ENCODE data around the gene KLK10.

KLK10 gene, protein sequence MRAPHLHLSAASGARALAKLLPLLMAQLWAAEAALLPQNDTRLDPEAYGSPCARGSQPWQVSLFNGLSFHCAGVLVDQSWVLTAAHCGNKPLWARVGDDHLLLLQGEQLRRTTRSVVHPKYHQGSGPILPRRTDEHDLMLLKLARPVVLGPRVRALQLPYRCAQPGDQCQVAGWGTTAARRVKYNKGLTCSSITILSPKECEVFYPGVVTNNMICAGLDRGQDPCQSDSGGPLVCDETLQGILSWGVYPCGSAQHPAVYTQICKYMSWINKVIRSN

DNA sequence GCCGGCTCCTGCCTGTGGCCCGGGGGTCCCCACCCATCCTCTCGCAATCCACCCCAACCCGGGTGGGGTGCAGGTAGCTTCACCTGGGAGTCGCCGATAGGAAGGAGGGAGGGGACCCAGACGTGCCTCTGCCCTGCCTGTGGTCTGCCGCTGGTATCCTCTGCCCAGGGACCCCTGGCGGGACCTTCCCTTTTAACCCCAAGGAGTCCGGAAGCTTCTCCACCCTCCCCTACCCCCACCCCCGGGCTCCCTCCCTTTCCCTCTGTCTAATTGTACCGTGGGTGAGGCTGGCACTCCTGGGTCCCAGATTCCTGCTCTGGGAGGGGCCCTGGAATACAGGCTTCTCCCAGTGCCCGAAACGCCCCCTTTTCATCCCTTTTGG, at the start of gene KLK10:
TSS of gene KLK10 (minus strand) at position 166 of the 382 bp plus-strand sequence. CDS start 579 bp downstream, outside the sequence.
- DNase-seq, result no peak
- in situ Hi-C loops (cut with MboI; ENCODE audit: low pct_unique_long_range_greater_than_20kb, low sequenced_read_pairs), result no loop called here

DNA sequence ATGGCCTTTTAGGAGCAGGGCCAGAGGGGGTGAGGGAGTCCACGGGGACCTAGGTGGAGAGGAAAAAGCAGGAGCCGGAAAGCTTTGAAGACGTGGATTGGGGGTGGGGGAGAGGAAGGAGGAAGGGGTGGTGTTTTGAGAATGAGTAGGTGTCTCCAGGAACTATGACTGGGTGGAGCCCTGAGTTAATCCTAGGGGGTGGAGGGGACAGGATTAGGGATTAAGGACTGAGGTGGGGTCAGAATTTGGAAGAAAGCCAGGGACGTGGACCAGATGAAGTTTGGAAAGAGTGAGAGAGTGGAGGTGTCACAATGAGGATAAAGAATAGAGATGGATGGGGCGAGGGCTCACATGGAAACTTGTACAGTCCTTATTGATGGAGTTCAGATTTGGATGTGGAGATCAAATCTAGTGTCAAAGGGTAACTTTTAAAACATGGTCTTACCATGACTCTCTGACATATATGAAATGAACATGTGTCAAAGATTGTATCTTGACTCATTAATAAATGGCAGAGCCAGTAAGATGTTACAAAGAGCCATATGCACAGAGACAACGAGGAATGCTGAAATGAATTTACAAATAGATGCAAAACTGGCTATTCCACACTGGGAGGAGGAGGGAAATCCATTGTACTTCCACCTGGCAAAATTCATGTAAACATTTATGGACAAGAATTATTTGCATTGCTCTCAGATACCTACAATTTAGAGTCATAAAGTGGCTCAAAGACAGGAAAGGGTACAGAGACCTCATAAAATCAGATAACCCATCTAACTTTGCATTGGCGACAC, 47.1 kb upstream of the KLK10 start:
- no peak for DNase-seq
- in situ Hi-C loops (cut with MboI; ENCODE audit: low pct_unique_long_range_greater_than_20kb, low sequenced_read_pairs), result no loop called here

DNA sequence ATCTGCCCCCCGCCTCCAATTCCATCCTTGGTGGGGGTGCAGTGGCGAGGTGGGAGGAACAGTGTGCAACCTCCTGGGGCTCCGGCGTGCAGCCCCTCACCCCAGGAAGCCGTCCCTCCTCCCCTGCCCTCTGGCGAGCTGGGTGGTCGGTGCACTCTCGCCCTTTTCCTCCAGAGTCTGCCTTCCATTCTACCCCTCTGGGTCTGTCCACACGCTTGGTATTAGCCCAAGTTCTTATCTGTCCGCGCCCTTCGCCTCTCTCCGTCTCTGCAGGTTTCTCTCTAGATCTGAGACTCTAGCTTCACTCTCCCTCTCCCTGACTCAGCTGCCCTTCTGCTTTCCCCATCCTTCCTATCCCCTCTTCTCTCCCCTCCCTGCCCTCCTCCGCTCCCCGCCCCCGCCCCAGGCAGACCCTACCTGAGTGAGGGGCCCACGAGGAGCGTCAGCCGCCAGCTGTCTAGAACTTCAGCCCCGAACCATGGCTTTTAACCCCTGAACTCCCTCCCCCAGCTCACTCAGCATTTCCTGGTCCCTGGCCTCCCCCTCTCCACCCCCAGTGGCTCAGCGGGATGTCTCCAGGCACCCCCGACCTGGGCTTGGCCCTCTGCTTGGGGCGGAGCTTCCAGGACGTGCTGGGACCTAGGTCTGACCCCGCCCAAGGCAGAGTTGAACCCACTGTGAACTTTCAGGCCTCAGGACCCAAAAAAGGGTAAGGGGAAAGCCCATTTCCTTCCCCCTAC, 45.9 kb upstream of the KLK10 start:
- DNase-seq, result no peak
- in situ Hi-C loops (cut with MboI; ENCODE audit: low pct_unique_long_range_greater_than_20kb, low sequenced_read_pairs), result no loop called here

DNA sequence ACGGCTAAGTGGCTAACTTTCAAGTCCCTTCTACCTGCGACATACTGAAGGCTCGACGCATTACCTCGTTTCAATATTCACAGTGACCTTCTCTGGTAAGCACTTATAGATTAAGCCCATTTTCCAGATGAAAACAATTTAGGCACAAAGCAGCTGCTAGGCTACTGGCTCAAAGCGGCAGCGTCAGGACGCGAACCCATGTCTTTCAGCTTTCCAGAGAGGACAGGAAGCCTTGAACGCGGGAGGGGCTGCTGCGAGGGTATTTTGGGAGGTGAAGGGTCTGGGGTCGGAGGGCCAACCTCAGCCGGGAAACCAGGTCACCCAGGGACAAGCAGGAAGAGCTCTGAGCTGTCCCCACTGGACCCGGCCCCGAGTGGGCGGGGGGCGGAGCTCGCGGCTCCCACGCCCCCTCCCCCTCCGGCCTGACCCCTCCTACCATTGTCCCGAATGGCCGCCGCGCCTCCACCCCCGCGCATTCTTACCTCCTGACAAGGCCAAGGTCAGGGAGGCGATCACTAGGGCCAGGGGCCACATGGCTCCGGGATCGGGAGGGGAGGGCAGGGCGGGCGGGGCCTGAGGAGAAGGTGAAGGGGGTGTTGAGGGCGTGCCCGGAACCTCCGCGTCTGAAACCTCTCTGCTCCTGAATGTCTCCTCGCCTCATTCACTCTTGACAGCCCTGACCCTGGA, 45.2 kb upstream of the KLK10 start, which contains the start of gene KLK13:
TSS of gene KLK13 (minus strand) at position 559 of the 687 bp plus-strand sequence. CDS start at position 534, 25 bp downstream.
- DNase-seq, result no peak
- in situ Hi-C loops (cut with MboI; ENCODE audit: low pct_unique_long_range_greater_than_20kb, low sequenced_read_pairs), result no loop called here

DNA sequence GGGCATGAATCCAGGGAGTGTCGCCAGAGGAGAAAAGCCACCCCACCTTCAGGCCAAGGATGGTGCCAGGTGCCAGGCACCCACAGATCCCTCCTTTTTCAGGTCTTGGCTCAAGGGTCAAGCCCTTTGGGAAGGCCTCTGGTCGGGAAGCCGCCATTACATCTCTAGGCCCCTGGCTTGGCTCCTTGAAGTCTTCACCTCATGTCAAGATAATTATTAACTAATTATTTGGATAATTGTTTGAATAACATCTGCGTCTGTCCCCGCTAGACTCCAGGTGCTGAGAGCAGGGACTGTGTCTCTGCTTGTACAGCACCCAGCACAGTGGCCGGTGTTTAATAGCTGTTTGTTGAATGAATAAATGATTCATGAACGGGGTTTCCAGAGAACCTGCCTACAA, 44.2 kb upstream of the KLK10 start:
- in situ Hi-C loops (cut with MboI; ENCODE audit: low pct_unique_long_range_greater_than_20kb, low sequenced_read_pairs), result no loop called here
- DNase-seq, result no peak

DNA sequence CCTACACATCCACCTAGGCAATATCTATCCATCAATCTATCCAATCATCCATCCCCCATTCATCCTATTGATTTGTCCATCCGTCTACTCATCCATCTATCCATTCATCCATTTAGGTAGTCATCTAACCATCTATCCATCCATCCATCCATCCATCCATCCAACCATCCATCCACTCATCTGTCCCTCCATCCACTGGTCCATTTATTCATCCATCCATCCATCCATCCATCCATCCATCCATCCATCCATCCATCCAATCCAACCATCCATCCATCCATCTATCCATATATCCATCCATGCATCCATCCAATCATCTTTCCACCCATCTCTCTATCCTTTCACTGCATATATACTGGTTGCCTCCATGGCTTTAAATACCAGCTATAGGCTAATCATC, 41.5 kb upstream of the KLK10 start:
- in situ Hi-C loops (cut with MboI; ENCODE audit: low pct_unique_long_range_greater_than_20kb, low sequenced_read_pairs), result no loop called here
- DNase-seq, result no peak

DNA sequence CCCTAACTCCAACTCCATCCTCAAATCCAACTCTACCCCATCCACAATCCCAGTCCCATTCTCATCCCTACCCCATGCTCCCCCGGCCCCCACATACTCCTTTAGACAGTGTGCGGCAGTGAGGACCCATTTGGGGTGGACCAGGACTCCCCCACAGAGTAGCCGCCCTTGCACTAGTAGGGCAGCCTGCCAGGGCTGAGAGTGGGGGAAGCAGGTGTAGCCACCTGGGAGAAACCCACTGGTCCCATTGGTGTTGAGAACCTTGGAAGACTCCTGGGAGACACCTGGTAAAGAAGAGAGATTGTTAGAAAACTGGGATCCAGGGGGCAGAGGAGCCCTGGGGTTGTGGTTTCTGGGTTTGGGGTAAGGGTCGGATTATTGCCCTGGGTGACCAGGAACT, 40.8 kb upstream of the KLK10 start:
- in situ Hi-C loops (cut with MboI; ENCODE audit: low pct_unique_long_range_greater_than_20kb, low sequenced_read_pairs), result no loop called here

DNA sequence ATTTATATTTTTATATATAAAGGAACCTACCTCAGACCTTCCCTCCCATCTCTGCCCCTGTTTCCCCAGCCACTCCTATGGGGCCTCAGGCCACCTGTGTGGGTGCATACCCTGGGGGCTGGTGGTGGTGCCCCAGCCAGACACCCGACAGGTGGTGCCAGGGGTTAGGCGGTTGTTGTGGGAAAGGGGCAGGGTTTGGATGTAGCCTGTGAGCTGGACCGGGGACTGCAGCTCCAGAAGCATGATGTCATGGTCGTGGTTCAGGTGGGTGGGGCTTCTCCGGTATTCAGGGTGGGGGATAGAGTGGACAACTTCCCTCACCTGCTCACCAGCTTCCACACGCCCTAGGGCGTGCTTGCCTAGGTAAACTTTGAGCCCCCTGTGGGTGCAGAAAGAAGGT, 40.2 kb upstream of the KLK10 start:
- in situ Hi-C loops (cut with MboI; ENCODE audit: low pct_unique_long_range_greater_than_20kb, low sequenced_read_pairs), result no loop called here
- DNase-seq, result no peak

More for the DNA sequence above, 40.8 kb upstream of the KLK10 start:
- no peak for DNase-seq

DNA sequence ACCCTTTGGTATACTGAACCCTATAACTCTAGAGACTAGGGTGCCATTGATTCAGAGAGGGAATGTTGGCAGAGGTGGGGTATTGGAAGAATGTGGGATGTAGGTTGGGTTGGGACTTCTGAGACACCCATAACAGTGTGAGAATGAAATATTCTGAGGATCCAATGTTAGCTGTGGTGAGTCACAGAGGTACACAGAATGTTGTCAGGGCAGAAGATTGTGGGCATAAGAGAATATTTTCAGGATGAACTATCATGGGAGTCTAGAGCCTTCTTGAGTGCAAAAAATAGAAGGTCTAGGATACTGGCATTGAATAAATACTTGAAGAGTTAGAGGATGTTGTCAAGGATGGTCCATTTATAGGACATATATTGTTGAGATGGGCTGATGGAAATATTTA, 36.4 kb upstream of the KLK10 start:
- in situ Hi-C loops (cut with MboI; ENCODE audit: low pct_unique_long_range_greater_than_20kb, low sequenced_read_pairs), result no loop called here
- no peak for DNase-seq

DNA sequence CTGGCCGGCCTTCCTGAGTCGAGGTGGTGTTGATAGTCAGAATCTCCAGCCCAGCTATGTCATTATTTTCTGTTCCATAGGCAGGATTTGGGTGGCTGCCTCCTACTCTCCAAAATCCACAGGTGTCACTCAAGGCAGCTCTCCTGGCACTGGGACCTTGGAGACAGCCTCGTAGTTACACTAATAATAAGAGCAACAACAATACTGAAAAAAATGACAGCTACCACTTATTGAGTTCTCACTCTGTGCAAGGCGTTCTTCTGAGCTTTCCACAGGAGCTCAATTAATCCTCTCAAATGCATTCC, 27.5 kb upstream of the KLK10 start:
- no peak for DNase-seq
- in situ Hi-C loops (cut with MboI; ENCODE audit: low pct_unique_long_range_greater_than_20kb, low sequenced_read_pairs), result no loop called here

DNA sequence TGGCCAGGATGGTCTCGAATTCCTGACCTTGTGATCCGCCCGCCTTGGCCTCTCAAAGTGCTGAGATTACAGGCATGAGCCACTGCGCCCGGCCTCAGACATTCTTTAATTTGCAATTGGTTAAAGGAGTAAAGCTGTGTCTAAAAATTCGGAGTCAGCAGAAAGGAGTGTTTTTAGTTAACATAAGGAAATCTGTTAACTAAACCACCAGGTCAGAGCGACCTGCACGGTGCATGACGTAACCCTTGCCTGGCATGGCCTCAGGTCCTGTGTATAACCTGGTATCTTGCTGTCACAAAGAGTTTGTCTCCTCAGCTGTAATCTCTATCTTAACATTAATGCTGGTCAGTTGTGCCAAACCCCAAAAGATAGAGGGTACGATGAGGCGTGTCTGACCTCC, 24.8 kb upstream of the KLK10 start:
- in situ Hi-C loops (cut with MboI; ENCODE audit: low pct_unique_long_range_greater_than_20kb, low sequenced_read_pairs), result no loop called here
- DNase-seq, result no peak

DNA sequence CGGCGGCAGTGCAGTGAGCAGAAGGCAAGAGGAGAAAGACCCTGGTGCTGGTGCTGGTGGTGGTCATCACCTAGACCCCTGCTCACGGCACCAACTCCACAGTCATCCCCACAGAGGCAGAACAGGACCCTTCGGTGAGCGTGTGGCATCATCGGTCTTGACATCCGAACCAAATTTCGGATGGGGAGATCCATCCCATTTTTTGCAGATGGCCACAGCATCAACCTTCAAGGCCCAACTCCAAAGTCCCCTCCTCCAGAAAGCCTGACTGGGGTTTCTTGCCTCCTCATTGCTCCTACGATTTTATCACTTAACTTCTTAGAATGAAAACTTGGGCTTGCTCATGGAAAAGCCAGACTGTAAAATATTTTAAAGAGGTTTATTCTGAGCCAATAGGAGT, 24.0 kb upstream of the KLK10 start:
- no peak for DNase-seq
- in situ Hi-C loops (cut with MboI; ENCODE audit: low pct_unique_long_range_greater_than_20kb, low sequenced_read_pairs), result no loop called here

DNA sequence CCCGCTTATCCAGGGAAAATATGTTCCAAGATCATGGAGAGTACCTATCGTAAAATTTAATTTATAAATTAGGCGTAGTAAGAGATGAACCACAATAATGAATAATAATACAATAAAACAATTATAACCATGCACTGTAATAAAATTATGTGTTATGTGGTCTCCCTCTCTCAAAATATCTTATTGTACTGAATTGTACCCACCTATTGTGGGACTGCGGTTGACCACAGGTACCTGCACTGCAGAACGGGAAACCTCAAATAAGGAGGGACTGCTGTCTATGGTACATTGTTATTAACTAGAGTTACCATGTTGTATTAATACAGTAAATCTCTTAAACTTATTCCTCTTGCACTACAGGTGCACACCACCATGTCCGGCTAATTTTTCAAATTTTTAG, 20.6 kb upstream of the KLK10 start:
- DNase-seq, result no peak
- in situ Hi-C loops (cut with MboI; ENCODE audit: low pct_unique_long_range_greater_than_20kb, low sequenced_read_pairs), result no loop called here

DNA sequence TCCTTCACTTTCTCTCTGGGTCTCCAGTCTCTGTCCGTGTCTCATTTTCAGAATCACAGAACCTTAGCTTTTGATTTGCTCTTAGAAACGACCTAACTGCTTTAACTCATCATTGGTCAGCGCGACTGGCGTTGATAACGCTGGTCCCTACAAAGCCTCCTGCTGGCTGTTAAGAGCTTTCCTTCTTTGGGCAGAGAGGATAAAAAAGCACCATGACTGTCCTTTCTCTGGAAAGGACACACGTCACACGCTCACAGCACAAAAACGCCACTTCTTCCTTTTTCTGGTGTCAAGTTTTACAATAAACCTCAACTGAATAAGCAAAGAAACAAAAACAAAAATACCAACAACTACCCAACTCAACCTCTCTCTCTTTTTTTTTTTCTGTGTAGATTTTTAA, 17.0 kb upstream of the KLK10 start:
- DNase-seq, result no peak

DNA sequence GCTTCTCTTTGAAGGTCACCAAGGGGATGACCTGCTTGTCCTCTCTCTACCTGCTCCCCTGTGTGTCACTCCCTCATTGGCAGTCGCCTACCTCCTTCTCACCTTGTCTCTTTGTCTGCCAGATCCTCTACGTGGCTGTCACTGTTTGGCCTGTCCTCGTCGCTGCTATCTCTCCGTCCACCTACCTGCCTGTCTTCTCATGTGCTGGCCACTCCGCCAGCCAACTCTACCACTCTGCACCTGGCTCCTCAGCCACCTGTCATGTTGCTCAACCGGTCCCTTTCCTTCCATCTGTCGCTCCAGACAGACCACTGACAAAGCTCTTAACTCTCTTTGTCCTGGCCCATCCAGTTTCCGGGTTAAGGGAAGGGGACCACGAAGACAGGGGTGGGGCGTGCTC, 15.2 kb upstream of the KLK10 start, which contains the start of gene KLK12:
TSS of gene KLK12 (minus strand) at position 299 of the 400 bp plus-strand sequence. CDS start 381 bp downstream, outside the sequence.
- in situ Hi-C loops (cut with MboI; ENCODE audit: low pct_unique_long_range_greater_than_20kb, low sequenced_read_pairs), result no loop called here
- DNase-seq, result no peak

More for the DNA sequence above, 17.0 kb upstream of the KLK10 start:
- in situ Hi-C loops (cut with MboI; ENCODE audit: low pct_unique_long_range_greater_than_20kb, low sequenced_read_pairs), result no loop called here

DNA sequence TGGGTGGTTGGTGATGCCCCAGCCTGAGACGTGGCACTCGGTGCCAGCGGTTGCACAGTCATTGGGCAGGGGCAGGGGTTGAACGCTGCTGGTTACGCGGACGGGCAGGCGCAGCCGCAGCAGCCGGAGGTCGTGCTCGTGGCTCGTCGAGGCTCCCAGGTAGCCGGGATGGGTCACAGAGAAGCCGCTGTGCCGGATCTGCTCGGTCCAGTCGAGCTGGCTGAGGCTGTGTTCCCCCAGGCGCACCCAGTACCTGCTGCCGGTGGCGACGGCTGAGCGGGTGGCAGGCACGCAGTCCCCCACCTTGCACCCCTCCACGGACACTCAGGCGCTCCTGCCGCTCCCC, 12.3 kb upstream of the KLK10 start:
- in situ Hi-C loops (cut with MboI; ENCODE audit: low pct_unique_long_range_greater_than_20kb, low sequenced_read_pairs), result no loop called here
- no peak for DNase-seq

DNA sequence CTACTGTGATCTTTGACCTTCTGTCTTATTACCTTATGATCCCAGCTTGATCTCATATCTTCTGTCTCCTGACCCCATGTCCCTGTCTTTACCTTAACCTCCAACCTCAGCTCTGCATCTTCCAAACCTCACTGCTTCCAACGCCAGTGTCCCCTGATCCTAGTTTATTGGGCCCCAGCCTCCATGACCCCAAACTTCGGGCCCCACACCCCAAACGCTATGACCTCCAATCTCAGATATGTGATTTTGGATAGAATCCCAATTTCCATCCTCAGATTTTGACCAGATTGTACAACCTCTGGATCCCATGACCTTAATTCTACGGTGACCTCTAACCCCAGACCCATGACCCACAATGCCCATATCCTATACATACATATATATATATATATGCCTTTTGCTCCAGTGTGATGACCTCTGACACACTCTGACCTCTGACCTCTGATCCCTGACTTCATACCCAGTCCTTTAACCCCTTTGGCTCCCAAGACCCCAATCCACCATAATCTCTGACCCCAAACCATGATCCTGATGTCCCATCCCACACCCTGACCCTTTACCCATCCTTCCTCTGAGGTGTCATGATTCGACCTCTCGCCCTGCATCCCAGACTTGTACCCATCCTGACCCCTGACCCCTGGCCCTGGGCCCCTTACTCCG, 11.8 kb upstream of the KLK10 start:
- no peak for DNase-seq
- in situ Hi-C loops (cut with MboI; ENCODE audit: low pct_unique_long_range_greater_than_20kb, low sequenced_read_pairs), result no loop called here

DNA sequence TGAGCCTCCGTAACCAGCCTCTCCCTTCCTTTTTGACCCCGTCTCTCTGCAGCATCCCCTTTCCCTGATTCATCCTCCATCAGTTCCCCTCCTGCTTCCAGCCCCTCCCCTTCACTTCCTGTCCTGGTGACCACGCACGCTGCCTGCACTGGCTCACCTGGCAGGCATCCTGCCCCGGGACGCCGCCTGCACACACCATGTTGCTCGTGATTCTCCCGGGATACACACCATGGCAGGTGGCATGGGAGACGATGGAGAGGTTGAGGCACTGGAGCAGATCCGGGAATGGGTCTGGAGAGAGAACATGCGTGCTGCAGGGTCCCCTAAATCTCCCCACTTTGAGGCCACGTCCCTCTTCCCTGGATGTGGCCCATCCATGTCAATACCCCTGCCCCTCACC, 11.1 kb upstream of the KLK10 start:
- in situ Hi-C loops (cut with MboI; ENCODE audit: low pct_unique_long_range_greater_than_20kb, low sequenced_read_pairs), result no loop called here
- no peak for DNase-seq

DNA sequence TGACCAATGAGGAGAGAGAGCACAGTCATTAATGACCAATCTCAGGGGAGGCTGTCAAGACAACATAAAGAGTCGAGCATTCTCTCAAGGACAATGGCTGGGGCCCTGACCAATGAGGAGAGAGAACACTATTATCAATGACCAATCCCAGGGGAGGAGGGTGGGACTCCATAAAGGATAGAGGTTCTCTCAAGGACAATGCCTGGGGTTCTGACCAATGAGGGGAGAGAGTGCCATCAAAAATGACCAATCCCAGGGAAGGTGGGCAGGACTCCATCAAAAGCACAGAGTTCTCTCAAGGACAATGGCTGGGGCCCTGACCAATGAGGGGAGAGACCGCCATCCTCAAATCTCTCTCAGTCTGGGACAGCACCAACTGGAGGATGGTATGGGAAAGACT, 10.2 kb upstream of the KLK10 start:
- no peak for DNase-seq
- in situ Hi-C loops (cut with MboI; ENCODE audit: low pct_unique_long_range_greater_than_20kb, low sequenced_read_pairs), result no loop called here

Data from KBM-7 (cell line).